Activated CD4-positive, alpha-beta T cell treated with anti-CD3 and anti-CD28 coated beads, Interleukin-2, Interleukin-6, amounts not matched to agents 100 ng/mL and 50 ng/mL, durations not matched to agents 16 hours and 8 hours (primary cell): Measurements from ENCODE around the gene SLAIN1.
"Not testable (repeated sequence)": the region's sequence is repeated elsewhere in the genome, so short reads cannot be mapped to it uniquely, and the experiment has no call there.

Experiments
- DNase-seq: peaks from one replicate; pipeline ENCODE4 v3.0.0-alpha.2; 2020

Gene SLAIN1

DNA sequence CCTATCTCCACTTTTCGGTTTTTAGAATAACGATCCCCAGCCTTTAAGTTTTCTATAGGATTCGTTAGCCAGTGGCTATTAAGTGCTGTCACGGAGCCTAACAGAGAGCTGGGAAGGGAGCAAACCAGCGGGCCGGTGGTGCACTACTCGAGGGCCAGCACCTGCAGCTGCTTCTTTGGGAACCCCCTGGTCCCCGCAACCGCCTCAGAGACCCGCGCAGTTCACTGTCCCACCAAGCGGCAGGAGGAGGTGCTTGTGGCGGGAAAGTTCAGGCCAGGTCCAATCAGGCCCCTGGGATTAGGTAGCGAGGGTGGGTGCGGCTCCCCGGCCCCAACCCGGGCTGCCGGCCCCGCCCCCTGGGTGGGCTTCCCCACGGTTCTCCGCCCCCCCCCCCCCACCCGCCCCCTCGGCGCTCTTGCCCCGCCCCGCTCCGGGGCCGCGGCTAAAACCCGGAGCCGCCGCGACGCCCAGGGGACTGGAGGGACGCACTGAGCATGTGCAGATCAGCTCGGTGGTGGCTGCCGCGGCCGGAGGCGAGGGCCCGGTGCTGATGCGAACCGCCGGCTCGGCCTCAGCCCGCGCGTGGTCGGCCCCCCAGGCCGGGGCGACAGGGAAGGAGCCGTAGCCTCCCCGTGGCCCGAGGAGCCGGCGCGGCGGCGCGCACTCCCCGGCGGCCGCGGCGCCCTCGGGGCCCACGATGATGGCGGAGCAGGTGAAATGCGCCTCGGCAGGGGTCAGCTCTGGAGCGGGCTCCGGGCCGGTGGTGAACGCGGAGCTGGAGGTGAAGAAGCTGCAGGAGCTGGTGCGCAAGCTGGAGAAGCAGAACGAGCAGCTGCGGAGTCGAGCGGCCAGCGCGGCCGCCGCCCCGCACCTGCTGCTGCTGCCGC is at the start of gene SLAIN1:
Gene SLAIN1, plus strand, starts transcription at position 471 of the 887 bp plus-strand sequence. Its CDS starts 227 bp downstream, at position 698.
- peak; percentile 87 for DNase-seq

DNA sequence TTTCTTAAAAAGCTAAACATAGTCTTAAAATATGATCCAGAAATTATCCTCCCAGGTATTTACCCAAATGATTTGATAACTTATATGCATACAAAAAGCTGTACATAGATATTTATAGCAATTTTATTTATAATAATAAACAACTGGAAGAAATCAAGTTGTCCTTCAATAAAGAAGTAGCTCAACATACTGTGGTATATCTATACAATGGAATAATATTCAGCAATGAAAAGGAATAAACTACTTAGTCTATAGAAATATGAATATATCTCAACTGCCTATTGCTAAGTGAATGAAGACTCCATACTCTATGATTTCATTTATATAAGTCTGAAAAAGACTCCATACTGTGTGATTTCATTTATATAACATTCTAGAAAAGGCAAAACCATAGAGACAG is 47.1 kb upstream of the SLAIN1 start:
- no peak for DNase-seq

DNA sequence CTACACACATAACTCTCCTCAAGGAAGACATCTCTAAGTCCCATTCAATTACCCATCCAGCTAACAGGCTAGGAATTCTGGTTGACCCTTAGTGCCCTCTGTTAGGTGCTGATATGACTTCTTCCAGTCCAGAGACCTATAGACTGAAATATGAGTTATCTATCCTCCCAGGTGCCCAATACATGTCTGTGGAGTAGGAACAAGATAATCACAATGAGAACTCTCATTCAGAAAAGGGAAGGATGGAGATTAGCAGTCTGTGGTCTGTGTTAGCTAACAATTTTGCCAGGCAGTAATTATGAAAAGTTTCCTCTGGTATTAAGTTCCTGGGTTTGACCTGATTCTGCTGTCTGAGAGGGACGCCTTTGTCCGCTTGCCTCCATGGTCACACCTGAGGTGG is 44.2 kb upstream of the SLAIN1 start:
- no peak for DNase-seq

DNA sequence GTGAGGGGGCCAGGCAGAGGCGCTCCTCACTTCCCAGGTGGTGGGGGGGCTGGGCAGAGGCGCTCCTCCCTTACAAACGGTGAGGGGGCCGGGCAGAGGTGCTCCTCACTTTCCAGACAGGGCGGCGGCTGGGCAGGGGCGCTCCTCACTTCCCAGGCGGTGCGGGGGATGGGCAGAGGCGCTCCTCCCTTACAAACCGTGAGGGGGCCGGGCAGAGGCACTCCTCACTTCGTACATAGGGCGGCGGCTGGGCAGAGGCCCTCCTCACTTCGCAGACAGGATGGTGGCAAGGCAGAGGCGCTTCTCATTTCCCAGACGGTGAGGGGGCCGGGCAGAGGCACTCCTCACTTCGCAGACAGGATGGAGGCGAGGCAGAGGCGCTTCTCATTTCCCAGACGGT is 37.5 kb upstream of the SLAIN1 start:
- DNase-seq: not testable (repeated sequence)

DNA sequence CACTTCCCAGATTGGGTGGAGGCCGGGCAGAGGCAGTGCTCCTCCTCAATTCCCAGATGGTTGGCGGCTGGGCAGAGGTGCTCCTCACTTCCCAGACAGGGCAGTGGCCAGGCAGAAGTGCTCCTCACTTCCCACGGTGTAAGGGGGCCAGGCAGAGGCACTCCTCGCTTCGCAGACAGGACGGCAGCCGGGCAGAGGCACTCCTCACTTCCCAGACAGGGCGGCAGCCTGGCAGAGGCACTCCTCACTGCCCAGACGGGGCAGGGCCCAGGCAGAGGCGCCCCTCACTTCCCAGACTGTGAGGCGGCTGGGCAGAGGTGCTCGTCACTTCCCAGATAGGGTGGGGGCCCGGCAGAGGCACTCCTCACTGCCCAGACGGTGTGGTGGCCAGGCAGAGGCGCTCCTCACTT is 36.6 kb upstream of the SLAIN1 start:
- no peak for DNase-seq

DNA sequence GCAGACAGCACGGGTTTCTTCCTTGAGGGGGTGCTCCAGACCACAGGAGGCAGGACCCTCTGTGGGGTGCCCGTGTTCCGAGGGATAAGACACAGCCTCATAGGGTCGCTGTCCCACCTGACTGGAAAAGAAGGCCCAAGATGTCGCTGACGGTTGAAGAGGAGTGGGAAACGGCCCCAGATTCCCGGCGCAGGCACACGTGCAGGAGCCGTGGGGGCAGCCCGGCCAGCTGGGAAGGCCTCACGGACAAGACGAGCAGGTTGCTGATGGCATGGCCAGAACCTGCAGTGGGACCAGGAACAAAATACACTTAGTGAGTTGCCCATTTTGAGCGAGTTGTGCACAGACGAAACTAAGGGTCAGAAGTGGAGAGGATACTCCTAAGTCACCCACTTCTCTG is 35.2 kb upstream of the SLAIN1 start:
- DNase-seq: not testable (repeated sequence)

DNA sequence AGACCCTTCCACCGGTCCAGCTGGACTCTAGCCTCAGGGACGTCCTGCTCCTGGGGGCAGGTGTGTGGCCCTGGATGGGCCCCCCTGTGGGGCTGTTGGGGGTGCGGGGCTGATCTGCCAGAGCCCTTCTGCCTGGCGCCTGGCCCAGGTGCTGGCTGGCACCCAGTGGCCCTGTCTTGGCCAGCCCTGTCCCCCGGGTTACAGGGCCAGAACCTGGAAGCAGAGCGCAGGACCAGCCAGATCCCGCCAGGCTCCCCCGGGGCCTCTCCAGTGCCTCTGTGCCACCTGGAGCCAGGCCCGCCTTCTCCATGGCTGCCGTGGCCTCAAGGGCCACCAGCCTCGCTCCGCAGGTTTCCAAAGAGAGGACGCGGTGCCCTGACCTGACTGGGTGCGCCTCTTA is 34.7 kb upstream of the SLAIN1 start:
- DNase-seq: not testable (repeated sequence)

DNA sequence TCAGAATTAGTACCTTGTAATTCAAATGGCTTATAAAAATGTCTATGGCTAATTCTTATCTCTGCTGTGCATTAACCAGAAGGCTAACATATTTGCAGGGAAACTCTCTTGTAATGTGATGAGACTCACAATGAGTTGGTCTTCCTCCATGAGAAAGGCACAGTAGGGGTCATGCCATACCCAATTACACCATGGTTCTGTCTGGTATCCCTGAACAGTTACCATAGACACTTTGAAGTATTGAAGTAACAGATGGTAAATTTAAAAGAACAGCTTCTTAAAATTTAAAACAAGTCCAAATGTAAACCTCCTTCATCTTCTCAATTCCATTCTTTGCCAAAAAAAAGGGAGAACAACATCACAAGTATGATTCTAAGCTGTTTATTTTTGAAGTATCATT is 22.6 kb upstream of the SLAIN1 start:
- DNase-seq: no peak

DNA sequence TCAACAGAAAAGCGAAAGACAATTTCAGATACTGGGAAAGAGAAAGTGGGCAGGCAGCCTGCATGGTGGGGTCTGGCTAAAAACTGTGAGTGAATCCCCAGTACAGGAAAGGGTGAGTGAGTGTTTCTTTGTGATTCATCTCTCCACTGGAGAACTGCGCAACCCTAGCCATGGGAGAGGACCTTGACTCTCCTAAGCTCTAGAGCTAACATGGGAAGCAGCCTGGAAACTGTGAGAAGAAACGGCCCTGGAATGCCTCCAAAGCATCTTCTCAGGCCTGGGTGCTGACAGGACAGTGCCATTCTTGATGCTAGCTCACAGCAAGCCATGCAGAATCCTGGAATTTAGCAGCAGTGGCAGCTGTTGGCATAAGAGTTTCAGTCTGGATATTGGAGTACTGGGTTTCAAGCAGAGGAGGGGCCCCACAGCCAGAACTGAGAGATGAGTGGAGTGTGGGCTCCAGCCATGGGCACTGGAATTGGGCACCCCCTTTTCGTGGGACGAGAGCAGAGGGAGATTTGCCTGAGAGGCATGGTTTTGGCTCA is 18.7 kb upstream of the SLAIN1 start:
- no peak for DNase-seq

DNA sequence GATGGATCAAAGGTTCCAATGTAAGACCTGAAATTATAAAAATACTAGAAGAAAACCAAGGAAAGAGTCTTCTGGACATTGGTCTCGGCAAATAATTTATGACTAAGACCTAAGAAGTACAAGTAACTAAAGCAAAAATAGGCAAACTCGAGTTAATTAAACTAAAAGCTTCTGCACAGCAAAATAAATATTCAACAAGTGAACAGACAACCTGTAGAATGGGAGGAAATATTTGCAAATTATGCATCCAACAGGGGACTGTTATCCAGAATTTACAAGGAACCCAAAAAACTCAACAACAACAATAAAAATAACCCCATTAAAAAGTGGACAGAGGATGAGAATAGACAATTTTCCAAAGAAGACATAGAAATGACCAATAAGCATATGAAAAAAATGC is 9.7 kb upstream of the SLAIN1 start:
- DNase-seq: no peak

DNA sequence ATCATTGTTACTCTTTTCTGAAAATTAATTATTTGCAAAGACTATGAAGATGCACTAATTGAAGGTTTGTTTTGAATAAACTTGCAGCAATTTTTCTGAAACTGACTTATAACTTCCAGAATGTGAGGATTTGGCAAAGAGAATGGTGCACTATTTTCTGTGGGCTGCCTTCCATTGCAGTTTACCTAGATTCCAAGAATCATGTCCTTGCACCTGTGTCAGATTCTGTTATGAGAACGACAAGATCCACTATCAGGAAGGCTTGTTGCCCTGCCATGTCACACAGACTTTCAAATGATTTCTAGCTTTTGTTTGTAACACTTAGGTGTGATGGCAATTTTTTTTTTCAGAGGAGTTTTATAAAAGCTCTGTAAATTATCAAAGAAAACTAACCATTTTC is 5.6 kb upstream of the SLAIN1 start:
- DNase-seq: no peak

DNA sequence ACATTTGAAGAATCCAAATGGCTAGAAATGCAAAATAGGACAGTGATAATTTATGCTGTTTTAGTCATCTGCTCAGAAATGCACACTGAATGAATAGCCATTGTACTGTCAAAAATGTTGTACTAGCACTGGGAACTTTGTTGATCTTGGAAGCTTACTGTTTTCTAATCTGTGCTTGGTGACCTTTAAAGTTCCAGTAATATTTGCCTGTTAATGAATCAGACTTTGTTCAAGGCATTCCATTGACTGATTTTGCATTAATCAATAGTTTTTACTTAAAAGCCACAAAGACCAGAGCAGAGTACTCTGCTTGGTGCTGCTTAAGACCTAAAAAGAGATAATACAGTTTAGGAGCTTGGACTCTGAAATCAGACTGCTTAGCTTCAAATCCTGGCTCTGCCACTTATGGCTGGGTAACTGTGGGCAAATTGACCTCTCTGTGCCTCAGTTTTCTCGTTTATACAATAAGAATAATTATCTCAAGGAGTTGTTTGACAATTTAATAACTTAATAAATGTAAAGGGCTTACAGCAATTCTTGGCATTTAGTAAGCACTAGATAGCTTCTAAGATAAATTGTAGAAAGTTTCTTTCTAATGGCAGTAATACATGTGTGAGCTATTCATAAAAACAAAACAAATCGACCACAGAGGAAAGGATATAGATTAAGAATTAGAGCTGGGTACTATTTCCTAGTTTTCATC is 4.6 kb upstream of the SLAIN1 start:
- no peak for DNase-seq

DNA sequence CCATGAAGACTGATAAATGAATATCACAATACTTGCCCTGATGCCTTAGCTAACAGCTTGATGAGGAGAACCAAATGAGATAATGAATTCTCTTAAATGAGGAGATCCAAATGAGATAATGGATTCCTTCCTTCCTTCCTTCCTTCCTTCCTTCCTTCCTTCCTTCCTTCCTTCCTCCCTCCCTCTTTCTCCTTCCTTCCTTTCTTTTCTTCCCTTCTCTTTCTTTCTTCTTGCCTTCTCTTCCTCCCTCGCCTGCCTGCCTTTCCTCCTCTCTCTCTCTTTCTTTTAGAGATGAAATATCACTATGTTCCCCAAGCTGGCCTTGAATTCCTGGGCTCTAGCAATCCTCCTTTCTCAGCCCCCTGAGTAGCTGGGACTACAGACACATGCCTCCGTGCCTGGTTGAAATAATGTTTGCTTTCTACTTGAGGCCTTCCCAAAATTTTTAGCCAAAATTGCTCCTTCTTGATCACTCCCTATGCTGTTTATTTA is 4.0 kb upstream of the SLAIN1 start:
- DNase-seq: no peak

DNA sequence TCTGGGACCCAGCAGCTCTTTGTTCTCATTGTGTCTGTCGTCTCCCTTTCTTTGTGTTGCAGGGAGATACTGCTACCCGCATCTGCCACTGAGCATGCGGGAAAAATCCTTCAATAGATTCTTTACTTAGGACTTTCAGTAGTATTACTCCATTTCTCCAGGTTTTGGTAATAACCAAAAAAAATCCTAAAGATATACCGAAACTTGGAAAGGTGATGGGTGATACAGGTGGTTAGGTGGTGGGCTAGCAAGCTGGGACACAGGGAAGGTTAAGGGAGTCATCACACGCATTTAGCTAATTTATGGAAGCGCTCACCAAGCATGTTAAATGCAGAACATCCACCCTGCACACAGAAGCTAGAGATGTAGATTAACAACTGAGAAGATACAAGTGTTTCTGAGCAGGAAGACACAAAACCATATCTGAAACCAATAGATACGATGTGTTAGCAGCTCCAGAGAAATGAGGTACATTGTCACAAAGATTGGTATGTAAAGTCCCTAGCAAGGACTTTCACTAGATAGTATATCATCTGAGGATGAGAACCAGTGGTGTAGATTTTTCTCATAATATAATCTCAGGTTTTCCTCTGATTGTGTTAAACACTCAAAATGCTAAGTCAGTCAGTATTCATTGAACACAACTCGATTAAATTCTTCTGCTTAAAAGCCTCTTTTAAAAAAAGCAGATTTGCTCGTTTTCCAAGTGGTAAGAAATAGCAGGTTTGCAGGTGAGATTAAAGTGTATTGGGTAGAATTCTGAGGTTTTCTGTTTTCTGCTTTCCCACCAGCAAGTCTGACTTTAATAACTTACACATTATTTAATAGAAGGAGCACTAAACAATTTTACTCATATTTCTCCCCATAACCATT is 1.2 kb upstream of the SLAIN1 start:
- no peak for DNase-seq

DNA sequence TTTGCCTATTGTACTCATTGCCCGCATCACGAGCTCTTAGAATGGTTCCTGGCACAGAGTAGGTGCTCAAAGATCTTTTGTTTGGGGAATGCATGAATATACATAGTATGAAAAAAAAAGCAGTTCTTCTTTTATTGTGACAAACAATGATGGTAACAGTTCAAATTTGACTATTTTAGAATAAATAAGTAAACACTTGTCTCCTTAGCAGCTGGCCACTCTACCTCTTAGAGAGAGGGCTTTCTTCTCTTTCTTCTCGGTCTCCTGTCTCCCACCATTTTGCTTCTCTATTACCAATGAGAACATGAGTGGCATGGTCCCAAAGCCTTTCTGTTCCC is 639 bp upstream of the SLAIN1 start:
- no peak for DNase-seq

DNA sequence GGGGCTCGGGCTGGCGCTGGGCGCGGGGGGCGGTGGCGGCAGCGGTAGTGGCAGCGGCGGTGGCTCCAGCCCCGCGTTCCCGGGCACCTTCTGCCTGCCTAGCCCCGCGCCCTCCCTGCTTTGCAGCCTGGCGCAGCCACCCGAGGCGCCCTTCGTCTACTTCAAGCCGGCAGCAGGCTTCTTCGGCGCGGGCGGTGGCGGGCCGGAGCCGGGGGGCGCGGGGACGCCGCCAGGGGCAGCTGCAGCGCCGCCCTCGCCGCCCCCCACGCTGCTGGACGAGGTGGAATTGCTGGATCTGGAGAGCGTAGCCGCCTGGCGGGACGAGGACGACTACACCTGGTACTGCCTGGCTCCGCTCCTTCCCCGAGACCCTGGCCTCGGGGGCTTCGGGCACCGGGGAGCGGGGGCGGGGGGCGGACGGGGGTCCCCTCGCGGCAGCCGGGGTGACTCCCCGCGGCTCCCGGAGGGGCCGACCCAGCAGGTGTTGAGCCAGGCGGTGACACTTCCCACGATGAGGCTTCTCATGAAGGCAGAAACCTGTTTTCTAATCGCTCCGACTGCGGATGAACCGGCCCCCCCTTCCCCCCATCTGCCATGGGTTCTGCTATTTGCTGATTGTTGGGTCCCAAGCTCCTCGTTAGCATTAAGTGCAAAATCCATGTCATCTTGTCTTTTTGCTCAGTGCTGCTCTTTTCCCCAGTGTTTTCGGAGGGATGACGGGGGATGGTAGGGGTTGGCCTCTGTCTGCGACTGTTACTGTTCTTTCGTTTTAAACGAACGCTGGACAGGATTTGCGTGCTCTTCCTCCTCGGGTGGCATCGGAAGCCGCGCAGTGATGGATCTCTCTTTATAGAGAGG is 943 bp downstream of the SLAIN1 start:
- peak; percentile 64 for DNase-seq

DNA sequence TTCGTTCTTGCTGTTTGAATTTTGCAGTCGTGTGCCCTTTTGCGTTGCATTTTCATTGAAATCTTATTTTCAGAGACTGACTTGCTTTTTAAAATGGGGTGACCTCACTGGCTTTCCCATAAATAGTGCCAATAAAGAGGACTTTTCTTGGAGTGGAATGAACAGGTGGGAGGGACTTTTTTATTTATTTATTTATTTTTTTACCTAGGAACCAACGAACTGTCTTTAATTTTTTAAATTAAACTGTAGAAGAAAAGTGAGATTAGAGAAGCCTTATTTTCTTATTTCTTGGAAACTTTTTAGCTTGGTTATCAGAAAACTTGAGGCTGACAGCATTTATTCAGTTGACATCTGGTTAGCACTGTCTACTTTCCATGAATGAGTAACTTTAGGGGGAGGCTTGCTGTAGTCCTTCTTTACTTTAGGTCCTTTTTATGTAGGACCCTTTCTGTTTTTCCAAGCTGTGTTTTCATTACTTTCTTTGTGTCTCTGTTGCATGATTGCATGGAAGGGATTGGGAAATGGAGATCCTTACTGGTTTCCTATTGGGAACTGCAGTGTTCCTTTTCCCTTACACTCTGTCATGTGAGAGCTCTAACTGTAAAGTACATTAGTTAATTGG is 1.7 kb downstream of the SLAIN1 start:
- peak; percentile 13 for DNase-seq

DNA sequence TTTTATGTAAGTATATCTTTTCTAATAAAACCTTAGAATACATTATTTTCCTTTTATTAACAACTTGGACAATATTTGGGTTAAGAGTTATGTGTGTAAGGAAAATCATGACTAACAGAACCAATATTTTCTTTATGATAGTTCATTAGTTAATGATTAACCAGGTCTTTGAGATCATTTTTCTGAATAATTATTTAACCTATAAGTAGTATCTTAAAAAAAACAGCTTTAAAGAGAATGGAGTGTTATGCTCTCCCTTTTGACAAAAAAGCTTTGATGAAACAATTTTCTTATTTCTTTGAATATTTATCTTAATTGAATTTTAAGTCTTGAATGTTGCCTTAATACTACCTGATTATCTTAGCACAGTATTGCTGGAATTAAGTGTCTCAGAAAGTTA is 3.8 kb downstream of the SLAIN1 start:
- no peak for DNase-seq

DNA sequence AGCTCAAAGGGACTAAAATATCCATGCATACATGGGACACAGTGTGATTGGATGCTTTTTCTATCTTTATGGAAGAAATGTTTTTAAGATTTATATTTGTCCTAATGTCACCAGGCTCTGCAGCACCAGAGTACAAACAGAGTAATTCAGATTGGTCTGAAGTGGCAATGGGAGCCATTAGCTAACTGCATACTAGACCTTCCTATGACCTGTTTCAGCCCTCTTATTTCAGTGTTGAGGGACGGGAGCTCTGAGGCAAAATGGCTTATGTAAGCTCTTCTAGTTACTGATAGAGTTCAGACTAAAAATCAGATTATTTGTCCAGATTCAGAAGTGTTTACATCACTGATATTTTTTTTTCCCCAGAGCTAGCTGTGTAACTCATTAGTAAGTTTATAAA is 4.9 kb downstream of the SLAIN1 start:
- DNase-seq: no peak

DNA sequence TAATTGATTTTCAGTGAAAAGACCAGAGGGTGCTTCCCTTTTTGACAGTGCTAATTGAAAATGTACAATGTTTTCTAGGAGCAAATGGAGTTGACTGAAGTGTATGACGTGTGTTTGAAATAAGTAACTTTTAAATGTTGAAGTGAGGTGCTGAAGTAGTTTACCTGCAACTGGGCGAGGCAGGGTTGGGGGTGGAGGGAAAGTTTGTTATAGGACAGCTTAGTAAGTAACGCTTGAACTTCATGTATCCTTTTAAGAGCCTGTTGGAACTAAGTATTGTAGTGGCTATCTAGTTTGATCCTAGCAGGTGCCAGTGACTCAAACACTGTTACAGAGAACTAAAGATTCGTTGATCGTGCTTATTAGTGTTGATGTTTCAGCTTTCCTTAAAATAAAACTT is 5.9 kb downstream of the SLAIN1 start:
- DNase-seq: no peak

DNA sequence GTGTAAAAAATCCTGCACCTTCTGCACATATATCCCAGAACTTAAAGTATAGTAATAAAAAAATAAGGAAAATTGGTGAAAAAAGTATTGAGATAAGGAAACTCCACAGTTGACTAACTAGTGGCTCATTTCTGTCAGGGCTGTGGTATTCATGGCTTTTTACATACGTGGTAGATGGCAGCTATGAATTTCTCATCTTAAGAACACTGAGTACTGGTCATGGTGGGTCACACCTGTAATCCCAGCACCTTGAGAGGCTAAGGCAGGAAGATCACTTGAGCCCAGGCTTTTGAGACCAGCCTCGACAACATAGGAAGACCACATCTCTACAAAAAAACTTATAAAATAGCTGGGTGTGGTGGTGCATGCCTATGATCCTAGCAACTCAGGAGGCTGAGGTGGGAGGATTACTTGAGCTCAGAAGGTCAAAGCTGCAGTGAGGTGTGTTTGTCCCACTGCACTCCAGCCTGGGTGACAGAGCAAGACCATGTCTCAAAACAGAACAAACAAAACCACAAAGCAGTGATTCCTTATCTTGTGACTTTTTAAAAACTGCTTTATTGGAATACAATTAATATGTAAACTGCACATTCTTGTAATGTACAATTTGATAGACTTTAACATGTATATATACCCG is 16.8 kb downstream of the SLAIN1 start:
- DNase-seq: peak; percentile 10
